Activated T-helper 1 cell treated with anti-CD3 and anti-CD28 coated beads, Interleukin-2, amount 50 U/mL, for 16 hours (primary cell): ENCODE results near the gene RBPMS2.

ENCODE experiments used
- DNase-seq, 2 donors: peaks; one replicate each; pipeline ENCODE4 v3.0.0-alpha.2; 2020; ENCODE audit warnings: low read depth in 1 of 2, low spot score in 1 of 2

RBPMS2 gene

DNA sequence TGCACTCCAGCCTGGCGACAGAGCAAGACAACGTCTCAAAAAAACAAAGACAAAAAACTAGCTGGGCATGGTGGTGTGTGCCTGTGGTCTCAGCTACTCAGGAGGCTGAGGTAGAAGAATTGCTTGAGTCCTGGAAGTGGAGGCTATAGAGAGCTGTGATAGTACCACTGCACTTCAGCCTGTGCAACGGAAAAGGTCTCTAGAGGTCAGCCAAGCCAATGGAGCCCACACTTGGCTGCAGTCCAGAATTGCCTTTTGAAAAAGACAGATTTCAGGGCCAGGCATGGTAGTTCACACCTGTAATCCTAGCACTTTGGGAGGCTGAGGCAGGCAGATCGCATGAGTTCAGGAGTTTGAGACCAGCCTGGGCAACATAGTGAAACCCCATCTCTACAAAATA is 8.4 kb upstream of the RBPMS2 start:
- no peak for DNase-seq

DNA sequence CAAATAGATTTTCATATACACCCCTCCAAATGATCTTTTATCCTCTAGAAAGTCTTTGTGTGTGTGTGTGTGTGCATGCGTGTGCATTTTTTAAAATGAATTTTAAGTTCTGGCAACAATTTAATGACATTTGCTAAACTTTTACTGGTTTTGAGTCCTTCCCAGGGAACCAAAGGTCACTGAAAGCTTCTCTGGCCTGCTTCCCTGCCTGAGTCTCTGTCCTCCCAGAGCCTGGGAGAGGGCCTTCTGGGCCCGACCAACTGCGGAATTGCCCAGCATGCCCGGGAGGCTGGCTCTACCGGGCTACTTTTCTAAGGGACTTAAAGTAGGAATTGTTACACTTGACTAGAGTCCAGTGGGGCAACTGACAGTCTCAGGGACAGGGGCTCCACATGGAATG is 7.4 kb upstream of the RBPMS2 start:
- DNase-seq = no peak

DNA sequence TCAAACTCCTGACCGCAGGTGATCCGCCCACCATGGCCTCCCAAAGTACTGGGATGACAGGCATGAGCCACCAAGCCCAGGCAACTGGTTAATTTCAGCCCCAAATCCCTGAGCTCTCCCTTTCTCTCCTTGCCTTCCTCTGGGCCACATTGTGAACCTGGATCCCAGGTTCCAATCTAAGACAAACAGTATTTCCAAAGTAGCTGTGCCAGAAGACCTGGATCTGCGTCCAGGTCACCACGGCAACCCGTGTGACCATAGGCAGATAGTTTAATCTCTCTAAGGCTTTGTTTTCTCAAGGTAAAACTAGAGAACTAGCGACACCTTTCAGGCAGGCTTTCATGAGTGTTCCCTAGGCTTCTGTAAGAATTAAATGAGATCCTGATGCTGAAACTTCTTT is 5.9 kb upstream of the RBPMS2 start:
- no peak for DNase-seq

DNA sequence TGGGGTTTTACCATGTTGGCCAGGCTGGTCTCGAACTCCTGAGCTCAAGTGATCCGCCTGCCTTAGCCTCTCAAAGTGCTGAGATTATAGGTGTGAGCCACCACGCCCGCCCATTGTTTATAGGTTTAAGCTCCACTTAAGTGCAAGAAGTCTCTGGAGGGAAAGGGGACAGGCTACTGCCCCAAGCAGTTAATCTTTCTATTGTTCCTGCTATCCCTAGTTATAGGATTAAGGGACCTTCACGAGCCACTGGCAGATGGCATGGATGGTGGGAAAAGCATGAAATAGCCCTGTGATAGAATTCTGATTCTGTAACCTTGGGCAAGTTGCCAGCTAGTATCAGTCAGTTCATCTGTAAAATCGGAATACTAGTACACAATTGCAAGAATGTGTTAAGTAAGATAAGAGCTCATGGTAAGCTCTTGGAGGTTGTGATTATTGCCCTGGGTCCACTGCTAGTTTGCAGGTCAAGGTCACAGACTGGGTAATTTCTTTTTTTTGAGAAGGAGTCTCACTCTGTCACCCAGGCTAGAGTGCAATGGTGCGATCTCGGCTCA is 5.3 kb upstream of the RBPMS2 start:
- DNase-seq = no peak

DNA sequence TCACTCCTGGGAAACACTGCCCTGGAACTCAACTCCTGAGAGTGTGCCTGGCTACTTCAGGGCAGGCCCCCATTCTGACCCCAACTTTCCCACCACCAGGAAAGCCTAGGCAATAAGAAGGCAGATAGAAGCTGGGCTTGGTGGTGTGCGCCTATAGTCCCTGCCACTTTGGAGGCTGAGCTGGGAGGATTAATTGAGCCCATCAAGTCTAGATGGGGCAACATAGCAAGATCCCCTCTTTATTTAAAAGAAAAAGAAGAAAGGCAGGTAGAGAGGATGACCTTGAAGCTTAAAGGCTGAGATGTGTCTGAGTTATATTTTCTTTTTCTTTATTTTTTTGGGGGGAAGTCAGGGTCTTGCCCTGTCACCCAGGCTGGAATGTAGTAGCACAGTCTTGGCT is 4.2 kb upstream of the RBPMS2 start:
- no peak for DNase-seq

DNA sequence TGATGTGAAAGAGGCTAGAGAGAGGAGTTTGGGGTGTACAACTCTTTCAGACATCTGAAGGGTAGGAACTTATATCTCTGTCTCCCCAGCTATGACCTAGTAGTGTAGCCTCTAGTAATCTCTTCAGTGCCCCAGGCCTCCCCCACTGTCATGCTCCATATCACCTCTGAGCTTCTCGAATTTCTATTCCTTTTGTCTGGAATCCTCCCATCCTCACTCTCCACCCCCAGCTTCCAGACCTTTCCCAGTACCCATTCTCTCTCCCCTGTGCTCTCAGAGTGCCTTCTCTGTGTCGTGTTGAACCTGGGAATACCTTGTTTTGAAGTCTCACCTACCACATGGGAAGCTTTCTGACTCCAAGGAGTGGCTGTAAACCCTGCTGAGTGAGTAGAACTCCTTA is 3.6 kb upstream of the RBPMS2 start:
- DNase-seq = no peak

DNA sequence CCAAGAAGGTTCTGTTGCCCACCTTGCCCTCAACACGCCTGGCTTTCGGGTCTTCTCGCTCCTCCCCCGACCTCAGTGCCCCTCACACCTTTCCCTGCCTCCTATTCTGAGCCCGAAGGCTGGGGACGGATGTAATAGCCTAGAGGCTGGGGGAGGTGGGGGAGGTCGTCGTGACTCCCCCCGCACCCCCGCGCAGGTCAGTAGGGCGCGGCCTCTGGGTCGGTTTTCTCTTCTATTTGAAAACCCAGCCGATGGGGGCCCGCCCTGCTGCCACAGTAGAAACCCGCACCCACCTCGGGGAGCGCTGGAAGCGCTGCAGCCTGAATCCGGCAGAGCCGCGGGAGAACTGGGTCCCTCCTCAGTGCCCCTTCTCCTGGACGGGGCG is 1.0 kb upstream of the RBPMS2 start:
- DNase-seq = no peak

DNA sequence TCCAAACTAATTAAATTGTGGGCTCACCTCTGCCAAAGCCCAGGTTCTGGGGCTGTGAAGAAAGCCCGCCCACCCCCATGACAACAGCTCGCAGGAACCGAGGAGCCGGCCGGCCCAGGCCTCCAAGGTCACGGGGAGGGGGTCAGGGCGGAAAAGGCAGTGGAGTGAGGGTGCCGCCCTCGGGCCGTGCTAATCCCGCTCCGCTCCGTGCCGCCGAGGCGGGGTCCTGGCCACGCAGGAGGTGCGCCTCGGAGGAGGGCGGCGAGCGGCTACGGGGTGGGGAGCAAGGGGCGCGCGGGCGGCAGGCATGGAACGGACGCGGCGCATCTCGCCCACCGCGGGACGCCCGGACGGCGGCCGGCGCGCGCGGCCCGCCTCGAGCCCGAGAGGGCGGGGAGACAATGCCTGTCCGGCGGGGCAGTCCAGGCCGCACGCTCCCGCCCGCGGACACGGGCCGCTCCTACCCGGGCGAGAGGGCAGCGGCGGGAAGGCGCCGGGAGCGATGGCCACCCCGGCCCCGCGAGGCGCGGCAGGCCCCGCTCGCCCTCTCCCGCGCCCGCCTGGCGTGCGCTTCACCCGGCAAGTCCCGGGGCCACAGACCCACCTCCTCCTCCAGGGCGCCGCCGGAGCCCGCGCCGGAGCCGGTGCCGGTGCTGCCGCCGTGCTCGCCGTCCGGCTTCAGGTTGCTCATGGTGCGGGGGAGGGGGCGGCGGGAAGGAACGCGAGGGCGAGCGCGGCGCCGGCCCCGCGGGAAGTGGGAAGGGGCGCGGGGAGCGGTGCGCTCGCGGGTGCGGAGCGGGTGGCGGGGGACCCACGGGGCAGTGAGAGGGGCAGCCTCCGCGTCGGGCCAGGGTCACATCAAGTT is 528 bp downstream of the RBPMS2 start:
- no peak for DNase-seq

DNA sequence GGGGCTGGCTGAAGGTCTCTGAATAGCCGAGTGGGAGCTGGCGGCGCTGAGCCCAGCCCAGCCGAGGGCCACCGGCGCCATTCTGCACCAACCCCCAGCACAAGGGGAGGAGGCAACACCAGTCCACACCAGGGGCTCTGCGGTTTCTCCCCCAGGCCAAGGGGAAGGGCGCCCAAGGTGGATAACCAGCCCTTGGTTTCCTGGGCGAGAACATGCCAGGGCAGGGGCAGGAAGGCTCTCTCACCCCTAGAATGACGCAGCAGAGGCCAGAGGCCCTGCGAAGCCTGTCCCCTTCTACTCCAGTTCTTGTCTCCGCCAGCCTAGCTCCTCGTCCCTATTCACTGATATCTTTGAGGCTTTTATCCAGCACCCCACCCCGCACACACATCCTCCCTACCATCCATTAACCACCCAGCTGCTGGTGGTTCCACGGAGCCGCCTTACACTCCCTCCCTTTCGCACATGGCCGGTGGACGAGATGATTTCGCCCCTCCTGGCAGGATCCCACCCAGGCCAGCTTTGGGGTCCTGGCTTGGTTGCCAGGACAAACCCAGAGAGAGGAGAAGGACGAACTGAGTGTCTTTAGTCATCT is 1.3 kb downstream of the RBPMS2 start:
- no peak for DNase-seq

DNA sequence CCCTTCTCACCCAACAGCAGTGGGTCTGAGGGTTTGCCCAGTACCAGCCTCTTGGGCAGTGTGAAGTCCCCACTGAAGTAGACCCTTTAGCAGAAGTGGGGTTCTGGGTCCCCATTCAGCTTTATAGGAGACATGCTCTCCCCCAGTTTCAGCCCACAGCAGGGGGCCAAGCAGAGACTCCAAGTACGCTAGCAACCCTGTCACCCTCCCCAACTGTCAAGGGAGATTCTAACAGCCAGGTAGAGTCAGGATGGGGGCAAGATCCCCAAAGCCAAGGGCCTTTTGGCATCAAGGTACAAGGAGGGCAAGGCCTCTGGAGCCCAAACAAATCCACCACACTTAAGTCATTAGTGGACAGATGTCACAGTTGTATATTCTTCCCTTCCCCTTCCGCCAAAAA is 1.8 kb downstream of the RBPMS2 start:
- DNase-seq = no peak

DNA sequence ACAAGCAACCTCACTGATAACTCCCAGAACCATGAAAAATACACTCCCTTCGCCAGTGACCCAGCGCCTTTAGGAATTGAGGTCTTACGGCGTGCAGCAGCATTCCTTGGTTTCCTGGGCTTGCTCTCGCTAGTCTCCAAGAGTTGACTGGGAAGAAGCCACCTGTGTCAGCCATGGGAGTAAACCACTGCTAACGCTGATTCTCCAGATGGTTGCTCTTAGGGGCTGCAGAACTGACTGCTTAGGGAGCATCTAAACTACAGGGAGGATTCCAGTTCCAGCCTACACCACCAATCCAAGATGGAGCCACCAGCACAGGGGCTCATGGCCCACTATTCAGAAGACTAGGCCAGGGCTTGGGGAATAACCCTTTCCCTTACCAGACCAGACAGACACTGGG is 2.4 kb downstream of the RBPMS2 start:
- no peak for DNase-seq

DNA sequence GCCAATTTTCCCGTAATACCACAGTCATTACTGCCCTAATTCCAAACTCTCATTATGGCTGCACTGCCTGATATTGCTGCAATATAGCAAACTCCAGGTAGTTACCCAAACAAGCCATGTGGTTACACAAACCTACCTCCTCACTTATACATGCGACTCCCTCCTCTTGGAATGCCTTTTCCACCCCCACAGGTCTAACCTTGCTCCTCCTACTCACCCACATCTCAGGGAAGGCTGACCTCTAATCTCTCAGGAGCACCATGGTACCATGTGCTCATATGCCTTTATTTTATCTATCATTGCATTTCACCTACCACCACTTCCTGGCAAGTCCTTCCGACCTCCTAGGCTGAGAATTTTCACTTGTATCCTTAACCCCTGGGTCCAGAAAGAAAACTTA is 2.9 kb downstream of the RBPMS2 start:
- DNase-seq = no peak

DNA sequence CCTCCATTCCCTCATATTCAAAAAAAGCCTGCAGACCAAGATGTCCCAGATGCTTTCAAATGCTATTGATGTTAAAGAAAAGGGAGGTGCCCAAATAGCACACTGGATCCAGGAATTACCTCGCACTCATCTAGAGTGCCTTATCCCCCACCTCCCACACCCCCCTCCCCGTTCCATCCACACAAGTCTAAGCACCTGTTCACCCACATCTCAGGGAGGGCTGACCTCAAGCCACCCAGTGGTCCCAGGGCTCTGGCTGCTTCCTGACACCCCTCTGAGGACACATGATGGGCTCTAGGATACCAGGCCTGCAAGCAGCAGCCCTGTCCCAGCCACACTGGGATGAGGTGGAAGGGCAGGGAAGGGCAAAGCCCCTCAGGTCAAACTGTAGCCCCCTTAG is 4.8 kb downstream of the RBPMS2 start:
- no peak for DNase-seq

DNA sequence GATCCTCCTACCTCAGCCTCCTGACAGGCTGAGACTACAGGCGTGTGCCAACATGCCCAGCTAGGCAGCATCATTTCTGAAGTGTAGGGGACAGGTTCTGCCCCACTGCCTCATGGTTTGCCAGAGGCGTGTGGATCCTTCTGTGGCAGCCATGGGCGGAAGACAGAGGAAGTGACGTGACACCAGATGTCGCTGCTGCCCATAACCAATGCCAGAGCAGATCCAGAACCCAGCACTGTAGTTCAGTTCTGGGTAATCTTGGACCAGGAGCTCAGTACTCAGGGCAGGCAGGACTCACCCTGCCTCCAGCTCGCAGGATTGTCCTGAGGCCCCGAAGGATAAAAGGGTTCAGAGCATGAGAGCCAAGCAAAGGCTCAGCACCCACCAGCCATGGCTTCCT is 8.2 kb downstream of the RBPMS2 start:
- DNase-seq = no peak

DNA sequence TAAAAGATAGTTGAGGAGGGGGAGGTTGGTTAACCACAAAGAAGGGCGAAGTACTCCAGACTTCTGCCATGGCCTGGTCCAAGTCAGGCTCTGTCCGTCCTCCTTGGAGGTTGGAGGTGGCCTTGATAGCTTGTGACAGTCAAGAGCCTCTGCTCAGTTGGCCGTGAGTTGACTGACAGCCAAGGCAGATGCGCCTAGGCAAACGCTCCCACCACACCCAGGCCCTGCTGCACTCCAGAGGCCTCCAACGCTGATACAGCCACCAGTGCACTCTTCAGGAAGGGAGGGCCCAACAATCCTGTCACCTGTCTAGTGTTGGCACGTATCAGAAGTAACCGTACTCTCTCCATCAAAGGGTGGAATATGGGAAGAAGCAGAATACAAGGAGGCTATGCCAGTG is 9.3 kb downstream of the RBPMS2 start:
- no peak for DNase-seq

DNA sequence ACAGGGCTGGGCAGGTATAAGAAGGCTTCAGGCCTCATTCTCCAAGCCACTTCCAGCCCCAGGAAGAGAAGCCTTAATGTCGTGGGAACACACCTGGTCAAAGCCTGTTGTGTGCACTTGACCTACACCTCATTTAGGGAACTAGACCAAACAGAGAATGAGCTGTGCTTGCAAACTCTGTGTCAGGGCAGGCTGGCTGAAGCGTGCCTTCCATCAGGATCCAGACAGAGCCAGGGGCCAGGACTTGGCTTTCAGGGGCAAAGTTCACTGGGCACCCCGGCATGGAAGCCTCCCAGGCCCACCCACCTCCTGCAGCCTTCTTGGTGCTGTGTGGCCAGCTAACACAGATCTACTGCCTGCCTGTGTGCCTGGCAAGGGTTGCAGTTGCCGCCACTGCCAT is 11.5 kb downstream of the RBPMS2 start:
- DNase-seq = no peak

DNA sequence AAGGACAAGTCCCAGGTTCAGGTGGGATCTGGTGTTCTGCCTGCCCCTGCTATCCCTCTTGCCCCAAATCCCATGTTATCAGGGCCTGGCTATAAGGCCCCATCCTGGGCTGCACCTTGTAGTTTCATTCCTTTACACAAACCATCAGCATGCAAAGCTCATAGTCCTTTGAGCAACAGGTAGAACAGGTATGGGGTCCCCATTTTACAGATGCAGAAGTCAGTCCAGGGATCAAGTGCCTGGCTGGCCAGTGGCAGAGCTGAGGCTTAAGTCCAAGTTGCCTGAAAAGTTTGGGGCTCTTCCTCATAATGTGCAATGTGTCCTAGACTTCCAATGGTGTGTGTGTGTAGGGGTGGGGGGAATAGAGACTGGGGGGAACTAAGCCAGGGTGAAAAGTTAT is 11.9 kb downstream of the RBPMS2 start:
- DNase-seq = no peak

DNA sequence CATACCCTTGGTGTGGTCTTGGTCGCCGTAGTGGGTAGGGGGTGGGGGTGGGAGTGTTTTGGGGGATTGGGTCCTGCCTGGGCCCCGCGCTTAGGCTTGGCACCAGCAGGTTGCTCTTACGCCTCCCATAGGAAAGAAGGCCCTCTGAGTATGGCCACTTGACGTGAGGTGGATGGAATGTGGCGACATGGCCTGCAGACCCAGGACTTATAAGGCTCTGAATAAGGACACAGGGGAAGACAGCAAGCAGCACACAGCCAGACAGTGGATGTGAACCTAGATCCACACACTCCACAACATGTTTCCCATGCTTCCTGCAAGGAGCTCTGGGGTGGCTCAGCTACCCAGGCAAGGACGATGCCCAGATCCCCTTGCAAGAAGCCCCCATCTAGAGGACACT is 12.4 kb downstream of the RBPMS2 start:
- no peak for DNase-seq

DNA sequence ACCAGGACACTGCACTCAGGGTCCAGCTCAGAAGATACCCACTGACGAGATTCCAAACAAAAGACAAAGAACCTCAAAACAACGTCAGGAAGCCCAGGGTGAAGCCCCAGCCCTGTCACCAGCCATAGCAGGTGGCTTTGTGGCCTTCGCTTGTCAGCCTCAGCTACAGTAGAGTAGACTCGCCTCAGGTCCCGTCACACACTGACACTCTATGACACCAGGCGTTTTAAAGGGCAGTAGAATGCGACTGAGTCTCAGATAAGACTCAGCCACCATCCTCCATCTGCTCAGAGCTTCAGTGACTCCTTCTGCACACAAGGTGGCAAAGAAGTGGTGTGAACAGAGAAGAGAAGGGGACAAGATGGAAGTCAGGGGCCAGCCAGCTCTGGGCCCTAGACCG is 12.8 kb downstream of the RBPMS2 start:
- DNase-seq = no peak

DNA sequence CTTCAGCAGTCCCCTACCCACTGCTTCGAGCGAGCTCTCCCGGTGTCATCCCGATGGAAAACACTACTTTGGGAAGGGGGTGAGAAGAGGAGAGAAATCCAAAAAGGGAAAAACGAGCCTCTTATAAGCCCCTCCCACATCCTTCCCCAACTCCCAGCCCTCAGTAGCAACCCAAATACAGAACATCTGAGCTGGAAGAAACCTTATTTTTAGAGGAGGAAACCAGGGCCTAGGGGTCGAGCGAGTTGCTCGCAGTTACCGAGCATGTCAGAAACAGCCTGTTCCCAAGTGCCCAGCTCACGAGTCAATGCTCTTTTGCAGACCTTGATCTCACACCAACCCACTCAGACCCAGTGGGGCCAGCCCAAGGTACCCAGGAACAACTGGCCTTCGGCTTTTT is 14.2 kb downstream of the RBPMS2 start:
- no peak for DNase-seq

DNA sequence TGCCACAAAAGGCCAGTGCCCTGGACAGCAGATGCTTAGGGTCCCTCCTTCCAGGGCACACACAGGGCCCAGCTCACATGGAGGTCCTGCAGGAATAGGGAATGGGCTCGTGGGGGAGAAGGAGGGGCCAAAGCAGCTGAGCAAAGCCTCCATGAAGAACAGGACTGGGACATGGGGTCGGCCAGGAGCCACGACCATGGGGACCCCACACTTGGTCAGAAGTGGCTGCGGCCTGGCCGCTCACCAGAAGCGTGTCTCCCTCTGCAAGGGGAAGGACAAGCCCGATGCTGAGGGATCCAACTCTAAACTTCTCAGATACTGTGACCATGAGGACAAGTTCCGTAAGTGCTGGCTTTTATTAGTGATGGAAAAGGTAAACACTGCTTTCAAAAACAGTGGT is 15.3 kb downstream of the RBPMS2 start:
- DNase-seq = no peak

DNA sequence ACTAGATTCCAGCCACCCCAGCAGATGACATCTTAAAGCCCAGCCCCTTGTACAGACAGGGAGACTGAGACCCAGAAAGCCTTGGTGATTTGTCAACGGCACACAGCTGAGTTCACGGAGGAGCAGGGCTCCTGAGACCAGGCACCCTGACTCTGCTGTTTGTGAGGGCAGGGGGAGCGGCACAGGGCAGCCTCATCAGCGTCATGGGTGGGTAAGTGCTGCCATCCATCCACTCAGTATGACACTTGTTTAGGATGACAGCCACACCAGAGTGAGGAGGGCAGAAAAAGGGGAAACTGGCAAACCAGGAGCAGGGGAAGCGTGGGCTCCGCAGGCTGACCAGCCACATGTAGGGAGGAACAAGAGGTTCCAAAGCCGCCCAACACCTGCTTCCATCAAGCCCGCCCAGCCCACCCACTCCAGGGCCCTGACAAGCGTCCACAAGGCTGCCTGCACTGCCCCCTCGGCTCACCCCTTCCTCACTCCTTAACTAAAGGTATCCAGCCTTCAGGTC is 19.9 kb downstream of the RBPMS2 start:
- DNase-seq = no peak
